Heart right ventricle (tissue), 16 donors: ENCODE results near the gene FKBP1B. TPM values are rescaled to one million over a fixed set of nuclear protein-coding genes. Genes with fewer than 3 reads are reported as not detected.
A peak's percentile ranks its signal among the peaks of the same experiment; 100 is the strongest.

Experiments used
- ATAC-seq, 8 donors: fragments of 200-7000 bp; cut with Tn5 transposase; one replicate each; pipeline ENCODE4 v1.9.1; 2020; ENCODE audit warnings: mild to moderate bottlenecking in 8 of 8, moderate library complexity in 8 of 8, moderate number of reproducible peaks in 1 of 8
- DNase-seq, 2 donors: peaks; one replicate each; pipeline ENCODE4 v3.0.0-alpha.2; 2020
- H3K27ac ChIP-seq, 10 donors: fragments of 200-600 bp; sonication (generic) in 2 of 10; one replicate each; pipeline versions ENCODE4 v1.5.0 to v1.8.0; 2020 to 2022; ENCODE audit warnings: mild to moderate bottlenecking in 3 of 10
- H3K27me3 ChIP-seq, 7 donors: fragments of 200-600 bp; one replicate each; pipeline ENCODE4 v1.8.0; 2021 to 2022; ENCODE audit warnings: mild to moderate bottlenecking in 2 of 7
- H3K36me3 ChIP-seq, 9 donors: fragments of 200-600 bp; sonication (generic) in 1 of 9; one replicate each; pipeline versions ENCODE4 v1.5.0 to v1.8.0; 2020 to 2022; ENCODE audit warnings: mild to moderate bottlenecking in 2 of 9
- H3K4me1 ChIP-seq, 9 donors: fragments of 200-600 bp; sonication (generic) in 1 of 9; one replicate each; pipeline versions ENCODE4 v1.5.0 to v1.8.0; 2020 to 2022; ENCODE audit warnings: mild to moderate bottlenecking in 4 of 9
- H3K4me3 ChIP-seq, 10 donors: fragments of 200-600 bp; sonication (generic) in 2 of 10; one replicate each; pipeline versions ENCODE4 v1.5.0 to v1.8.0; 2020 to 2022; ENCODE audit warnings: mild to moderate bottlenecking in 7 of 10, moderate library complexity in 2 of 10
- H3K9me3 ChIP-seq, 11 donors: fragments of 200-600 bp in 10 of 11; sonication (generic) in 2 of 11; one replicate each; pipeline versions ENCODE4 v1.5.0 to v1.8.0; 2013 to 2022; ENCODE audit warnings: mild to moderate bottlenecking in 2 of 11, control low read depth in 1 of 11, moderate library complexity in 1 of 11
- CTCF ChIP-seq, 9 donors: fragments of 200-600 bp; sonication (generic) in 2 of 9; IDR thresholded peaks; one replicate each; pipeline versions ENCODE4 v1.5.0 to v1.8.0; 2021 to 2022; ENCODE audit warnings: antibody characterized with exemption in 9 of 9, mild to moderate bottlenecking in 5 of 9, moderate library complexity in 1 of 9
- WGBS, 2 donors: extraction: QIAGEN DNeasy Blood & Tissue Kit; methylation state at CpG; one replicate each; pipeline ENCODE4 v1.1.7; 2013; ENCODE audit warnings: inconsistent platforms in 1 of 2; 5-methylcytosine and 5-hydroxymethylcytosine counted together
- intact Hi-C, 10 donors: fragments of 100-400 bp; cut with DNase I; formaldehyde crosslinking; loops; one replicate each; pipeline versions ENCODE4 v1.11.1 to v1.14.2; 2022
- polyA plus RNA-seq, 2 donors: library from polyadenylated mRNA; stranded (reverse); fragments of 200-250 nt; gene quantifications; one replicate each; pipeline ENCODE4 v1.2.3, GENCODE V29; 2013
- total RNA-seq, 10 donors: library from RNA; stranded (reverse); fragmentation: NEBNext Ultra II Directional in 3 of 10; extraction: Animal tissue kit (Norgen Biotek cat#: 25700) in 3 of 10; gene quantifications; one replicate each; pipeline versions ENCODE4 v1.2.1 to v1.2.4, GENCODE V29; 2021 to 2023
- donor health status: Arrhythmogenic right ventricular cardiomyopathy.
- donor health status: ischemic (EF 13 %, LVEDD 7.1; RV severe dilation, severe dysfunction).
- donor health status: healthy with polysubstance abuse.
- donor health status: DM: no; HTN: yes; CAD: no.
- donor health status: DM: no; HTN: no; CAD: no.
- donor health status: ischemic (EF 25% LVEDD 6.9; RV normal size, moderate dysfunction).
- donor health status: ischemic (EF 25% LVEDD 5.7; RV mildly dilated, moderate dysfunction).
- donor health status: healthy.
- donor health status: DM: yes; HTN: yes; CAD: no.
- donor health status: Ischemic cardiomyopathy.
- donor health status: ischemic (EF 35%, LVEDD 5.7; RV mildly dilated, moderate dysfunction).
- donor health status: nonischemic (EF 11% LVEDD 7.7; RV severe dilation, severe dysfunction).
- donor health status: DM: yes; HTN: yes; CAD: no.
- donor health status: PGD.
- donor health status: ischemic (EF 29% LVEDD 5.4; RV normal size, mild dysfunction).
- donor health status: nonischemic (EF 23%, LVEDD 6.1; RV moderate dilation, normal function).

FKBP1B gene
- total and polyA plus RNA-seq, 12 donors: 0.61 to 6.3 (median 1.7) TPM; not detected in 1

DNA sequence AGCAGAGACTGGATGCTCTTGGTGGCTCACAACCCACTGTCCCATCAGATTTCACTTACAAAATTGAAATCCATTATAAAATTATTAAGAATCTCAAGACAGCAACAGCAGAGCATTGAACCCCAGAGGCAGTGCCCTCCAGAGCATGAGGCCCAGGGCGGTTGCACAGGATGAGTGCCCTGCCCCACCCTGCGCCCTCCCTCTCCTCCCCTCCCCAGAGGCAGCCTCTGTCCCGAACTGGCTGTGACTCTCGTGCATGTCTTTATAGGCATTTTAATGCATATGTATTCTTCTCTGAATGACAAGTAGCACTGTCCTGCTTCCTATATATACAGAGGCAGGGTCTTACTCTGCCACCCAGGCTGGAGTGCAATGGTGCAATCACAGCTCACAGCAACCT, 29.3 kb upstream of the FKBP1B start:
- no peaks in the 10 kb centered on the region for H3K9me3 ChIP-seq
- 85 to 86% methylated on average over 4 of the region's 4 CpGs for WGBS, 2 donors
- ATAC-seq (no peak), DNase-seq (no peak)
- no peaks in the 10 kb centered on the region for H3K4me1 ChIP-seq
- no peak overlapping the region for H3K27ac ChIP-seq
- intact Hi-C loops: no loop called here
- TF ChIP-seq CTCF (IDR thresholded peaks at IDR 0.05): no peak
- peaks cover 0 to 24% (median 0%) of the 10 kb centered on the region in 9 donors for H3K36me3 ChIP-seq
- H3K4me3 ChIP-seq: no peak overlapping the region
- no peaks in the 10 kb centered on the region for H3K27me3 ChIP-seq

GRCh38 chr2:24021122-24021998, 28.2 kb upstream of the FKBP1B start:
- H3K36me3 ChIP-seq: peaks cover 0 to 35% (median 0%) of the 10 kb centered on the region in 9 donors
- TF ChIP-seq CTCF (IDR thresholded peaks at IDR 0.05): peak in 2 of 9 donors; percentile 25 to 30
- H3K4me1 ChIP-seq: no peaks in the 10 kb centered on the region
- intact Hi-C loops: no loop called here
- no peak overlapping the region for H3K27ac ChIP-seq
- peak in 1 of 8 donors; percentile 45 for ATAC-seq
- 78 to 79% methylated on average over 19 of the region's 19 CpGs for WGBS, 2 donors
- no peak overlapping the region for H3K4me3 ChIP-seq
- no peaks in the 10 kb centered on the region for H3K27me3 ChIP-seq
- no peaks in the 10 kb centered on the region for H3K9me3 ChIP-seq
- no peak for DNase-seq

DNA sequence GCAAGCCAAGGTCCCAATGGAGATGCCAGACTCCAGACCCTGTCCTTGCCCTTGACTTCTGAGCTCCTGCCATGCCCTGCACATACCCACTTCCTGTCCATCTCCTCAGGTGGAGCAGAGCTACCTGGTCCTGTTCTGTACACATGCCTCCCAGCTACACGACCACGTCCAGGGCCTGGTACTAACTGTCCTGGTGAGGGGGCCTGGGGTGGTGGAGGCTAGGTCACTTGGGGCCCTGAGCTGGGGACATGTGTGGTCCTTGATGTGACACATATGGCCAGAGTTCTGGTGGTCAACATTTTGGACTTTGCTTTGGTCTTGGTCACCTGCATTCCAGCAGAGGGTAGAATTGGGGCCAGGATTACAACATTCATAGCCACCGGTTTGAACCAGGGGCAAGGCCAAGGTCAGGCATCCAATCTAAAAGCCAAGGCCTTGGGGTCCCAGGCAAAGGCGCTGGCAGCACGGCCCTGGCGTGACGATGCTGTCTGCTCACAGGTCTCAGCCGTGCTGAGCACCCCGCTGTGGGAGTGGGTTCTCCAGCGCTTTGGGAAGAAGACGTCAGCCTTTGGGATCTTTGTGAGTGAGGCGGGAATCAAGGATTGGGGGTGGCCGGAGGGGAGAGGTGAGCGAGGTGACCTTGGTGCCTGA, 27.1 kb upstream of the FKBP1B start:
- Histone ChIP-seq H3K27ac (no peak overlapping the region), H3K9me3 (no peaks in the 10 kb centered on the region), H3K4me1 (no peaks in the 10 kb centered on the region), H3K4me3 (no peak overlapping the region), H3K27me3 (no peaks in the 10 kb centered on the region), H3K36me3 (peaks cover 0 to 46% (median 0%) of the 10 kb centered on the region in 9 donors)
- no peak for TF ChIP-seq CTCF (IDR thresholded peaks at IDR 0.05)
- intact Hi-C loops: no loop called here
- WGBS, 2 donors: 93% methylated on average over 14 of the region's 14 CpGs
- DNase-seq (no peak), ATAC-seq (no peak)

DNA sequence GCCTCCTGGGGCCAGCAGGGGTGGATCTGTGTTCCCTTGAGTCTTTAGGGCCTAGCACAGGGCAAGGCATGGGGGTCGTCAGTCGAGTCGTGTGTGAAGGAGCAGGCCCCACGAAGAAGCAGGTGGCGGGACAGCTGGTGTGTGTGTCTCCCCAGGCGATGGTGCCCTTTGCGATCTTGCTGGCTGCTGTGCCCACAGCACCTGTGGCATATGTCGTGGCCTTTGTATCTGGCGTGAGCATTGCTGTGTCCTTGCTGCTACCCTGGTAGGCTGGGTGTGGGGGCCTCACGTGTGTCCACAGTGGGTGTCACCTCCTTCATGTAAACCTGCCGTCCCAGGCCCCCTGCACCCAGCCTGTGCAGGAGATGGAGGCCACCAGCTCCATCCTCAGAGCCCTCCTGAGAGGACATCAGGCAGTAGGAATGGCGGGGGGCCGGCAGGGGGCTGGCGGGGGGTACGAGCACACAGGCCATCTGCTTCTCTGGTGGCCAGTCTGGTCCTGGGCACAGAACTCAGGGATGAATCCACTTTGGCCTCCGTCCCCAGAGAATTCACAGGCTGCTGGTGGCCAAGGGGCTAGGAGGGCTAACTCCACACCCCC, 26.5 kb upstream of the FKBP1B start:
- H3K27ac ChIP-seq: no peak overlapping the region
- DNase-seq (no peak), ATAC-seq (no peak)
- H3K27me3 ChIP-seq: no peaks in the 10 kb centered on the region
- H3K4me3 ChIP-seq: no peak overlapping the region
- no peak for TF ChIP-seq CTCF (IDR thresholded peaks at IDR 0.05)
- H3K4me1 ChIP-seq: no peaks in the 10 kb centered on the region
- peaks cover 0 to 52% (median 0%) of the 10 kb centered on the region in 9 donors for H3K36me3 ChIP-seq
- 86 to 93% methylated on average over 16 of the region's 16 CpGs for WGBS, 2 donors
- intact Hi-C loops: no loop called here
- no peaks in the 10 kb centered on the region for H3K9me3 ChIP-seq
